DOHH2 (cell line): ENCODE results near the gene ELF1.

Experiments used
- EZH2phosphoT487 ChIP-seq: fragments of 200-600 bp; sonication (generic); IDR thresholded peaks from 2 replicates; pipeline ENCODE4 v1.6.1; 2017; ENCODE audit warnings: borderline replicate concordance, mild to moderate bottlenecking, antibody characterized with exemption, low read length, moderate library complexity, mixed read lengths
- TF ChIP-seq, protein P1 (sequence below): fragments of 200-600 bp; sonication (generic); IDR thresholded peaks from one replicate; pipeline ENCODE4 v1.5.1; 2014; ENCODE audit warnings: antibody characterized with exemption, mild to moderate bottlenecking, low read depth, low read length; ENCODE audit not compliant: poor library complexity, severe bottlenecking

GRCh38 chr13:40985381-40986100, 33.6 kb downstream of the ELF1 start:
- TF ChIP-seq, protein P1, sequence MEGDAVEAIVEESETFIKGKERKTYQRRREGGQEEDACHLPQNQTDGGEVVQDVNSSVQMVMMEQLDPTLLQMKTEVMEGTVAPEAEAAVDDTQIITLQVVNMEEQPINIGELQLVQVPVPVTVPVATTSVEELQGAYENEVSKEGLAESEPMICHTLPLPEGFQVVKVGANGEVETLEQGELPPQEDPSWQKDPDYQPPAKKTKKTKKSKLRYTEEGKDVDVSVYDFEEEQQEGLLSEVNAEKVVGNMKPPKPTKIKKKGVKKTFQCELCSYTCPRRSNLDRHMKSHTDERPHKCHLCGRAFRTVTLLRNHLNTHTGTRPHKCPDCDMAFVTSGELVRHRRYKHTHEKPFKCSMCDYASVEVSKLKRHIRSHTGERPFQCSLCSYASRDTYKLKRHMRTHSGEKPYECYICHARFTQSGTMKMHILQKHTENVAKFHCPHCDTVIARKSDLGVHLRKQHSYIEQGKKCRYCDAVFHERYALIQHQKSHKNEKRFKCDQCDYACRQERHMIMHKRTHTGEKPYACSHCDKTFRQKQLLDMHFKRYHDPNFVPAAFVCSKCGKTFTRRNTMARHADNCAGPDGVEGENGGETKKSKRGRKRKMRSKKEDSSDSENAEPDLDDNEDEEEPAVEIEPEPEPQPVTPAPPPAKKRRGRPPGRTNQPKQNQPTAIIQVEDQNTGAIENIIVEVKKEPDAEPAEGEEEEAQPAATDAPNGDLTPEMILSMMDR, result no peak
- TF ChIP-seq EZH2phosphoT487, result no peak
